ENCODE data around the gene SMC4. TPM values are rescaled to one million over a fixed set of nuclear protein-coding genes. Genes with fewer than 3 reads are reported as not detected.

Gene SMC4
- total and polyA plus RNA-seq, 3 donors from 2014 or later, result 19.5 to 124 (median 111) TPM

- Histone ChIP-seq H3K4me3 (no peak overlapping the region), H3K36me3 (ENCODE audit: low read depth, missing control alignments) (no peaks in the 10 kb centered on the region), H3K27ac (no peak overlapping the region), H3K27me3 (no peaks in the 10 kb centered on the region), H3K4me1 (no peaks in the 10 kb centered on the region), H3K9me3 (no peaks in the 10 kb centered on the region)
- 67 to 85% methylated on average over 5 of the region's 5 CpGs for WGBS, 2 donors
- no peak for TF ChIP-seq POLR2A (IDR thresholded peaks at IDR 0.05)
- TF ChIP-seq, protein P1, sequence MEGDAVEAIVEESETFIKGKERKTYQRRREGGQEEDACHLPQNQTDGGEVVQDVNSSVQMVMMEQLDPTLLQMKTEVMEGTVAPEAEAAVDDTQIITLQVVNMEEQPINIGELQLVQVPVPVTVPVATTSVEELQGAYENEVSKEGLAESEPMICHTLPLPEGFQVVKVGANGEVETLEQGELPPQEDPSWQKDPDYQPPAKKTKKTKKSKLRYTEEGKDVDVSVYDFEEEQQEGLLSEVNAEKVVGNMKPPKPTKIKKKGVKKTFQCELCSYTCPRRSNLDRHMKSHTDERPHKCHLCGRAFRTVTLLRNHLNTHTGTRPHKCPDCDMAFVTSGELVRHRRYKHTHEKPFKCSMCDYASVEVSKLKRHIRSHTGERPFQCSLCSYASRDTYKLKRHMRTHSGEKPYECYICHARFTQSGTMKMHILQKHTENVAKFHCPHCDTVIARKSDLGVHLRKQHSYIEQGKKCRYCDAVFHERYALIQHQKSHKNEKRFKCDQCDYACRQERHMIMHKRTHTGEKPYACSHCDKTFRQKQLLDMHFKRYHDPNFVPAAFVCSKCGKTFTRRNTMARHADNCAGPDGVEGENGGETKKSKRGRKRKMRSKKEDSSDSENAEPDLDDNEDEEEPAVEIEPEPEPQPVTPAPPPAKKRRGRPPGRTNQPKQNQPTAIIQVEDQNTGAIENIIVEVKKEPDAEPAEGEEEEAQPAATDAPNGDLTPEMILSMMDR (IDR thresholded peaks at IDR 0.05), result no peak
- no peak for DNase-seq
- intact Hi-C loops (cut with DNase I; ENCODE audit: low total_unique reads), result no loop called here
Observed at GRCh38 chr3:160437083-160437455, 37.6 kb downstream of the SMC4 start.

DNA sequence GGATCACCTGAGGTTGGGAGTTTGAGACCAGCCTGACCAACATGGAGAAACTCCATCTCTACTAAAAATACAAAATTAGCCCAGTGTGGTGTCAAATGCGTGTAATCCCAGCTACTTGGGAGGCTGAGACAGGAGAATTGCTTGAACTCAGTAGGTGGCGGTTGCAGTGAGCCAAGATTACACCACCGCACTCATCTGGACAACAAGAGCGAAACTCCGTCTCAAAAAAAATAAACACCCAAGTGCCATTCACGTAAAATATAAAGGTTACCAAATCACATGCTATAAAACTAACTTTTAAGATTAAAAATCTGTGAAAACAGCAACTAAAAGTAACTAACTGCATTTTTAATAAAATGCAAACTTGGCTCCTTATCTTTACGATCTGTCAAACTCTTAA is 41.2 kb downstream of the SMC4 start:
- 97% methylated on average over 7 of the region's 7 CpGs for WGBS, 2 donors
- no peaks in the 10 kb centered on the region for H3K9me3 ChIP-seq
- no peaks in the 10 kb centered on the region for H3K4me1 ChIP-seq
- no peak for DNase-seq
- H3K27ac ChIP-seq, result no peak overlapping the region
- H3K4me3 ChIP-seq, result no peak overlapping the region
- no peaks in the 10 kb centered on the region for H3K36me3 ChIP-seq (ENCODE audit: low read depth, missing control alignments)
- no peaks in the 10 kb centered on the region for H3K27me3 ChIP-seq
- TF ChIP-seq, protein P1 (IDR thresholded peaks at IDR 0.05), result no peak
- TF ChIP-seq POLR2A (IDR thresholded peaks at IDR 0.05), result no peak
- intact Hi-C loops (cut with DNase I; ENCODE audit: low total_unique reads), result no loop called here

DNA sequence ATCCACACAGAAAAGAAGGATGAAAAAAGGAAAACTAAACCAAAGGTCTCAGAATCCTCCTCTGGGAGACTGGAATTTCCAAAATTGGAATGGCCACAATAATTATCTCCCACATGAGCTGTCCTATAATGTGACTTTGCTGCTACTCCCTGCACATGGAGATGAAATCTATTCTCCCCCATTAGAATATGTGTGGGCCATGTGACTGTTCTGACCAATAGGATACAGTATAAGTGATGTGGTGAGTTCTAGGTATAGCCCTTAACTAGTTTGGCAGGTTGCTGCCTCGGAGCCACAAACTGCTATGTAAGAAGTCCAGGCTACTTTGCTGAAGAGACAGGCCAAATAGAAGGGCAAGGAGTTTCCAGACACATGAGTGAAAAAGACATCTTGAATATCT is 45.0 kb downstream of the SMC4 start:
- Histone ChIP-seq H3K36me3 (ENCODE audit: low read depth, missing control alignments) (no peaks in the 10 kb centered on the region), H3K4me3 (no peak overlapping the region), H3K27ac (no peak overlapping the region), H3K27me3 (no peaks in the 10 kb centered on the region), H3K4me1 (no peaks in the 10 kb centered on the region), H3K9me3 (no peaks in the 10 kb centered on the region)
- intact Hi-C loops (cut with DNase I; ENCODE audit: low total_unique reads), result no loop called here
- no peak for DNase-seq
- TF ChIP-seq, protein P1 (IDR thresholded peaks at IDR 0.05), result no peak
- TF ChIP-seq POLR2A (IDR thresholded peaks at IDR 0.05), result no peak
- WGBS, 2 donors, result 85 to 90% methylated on average over 1 of the region's 1 CpG

DNA sequence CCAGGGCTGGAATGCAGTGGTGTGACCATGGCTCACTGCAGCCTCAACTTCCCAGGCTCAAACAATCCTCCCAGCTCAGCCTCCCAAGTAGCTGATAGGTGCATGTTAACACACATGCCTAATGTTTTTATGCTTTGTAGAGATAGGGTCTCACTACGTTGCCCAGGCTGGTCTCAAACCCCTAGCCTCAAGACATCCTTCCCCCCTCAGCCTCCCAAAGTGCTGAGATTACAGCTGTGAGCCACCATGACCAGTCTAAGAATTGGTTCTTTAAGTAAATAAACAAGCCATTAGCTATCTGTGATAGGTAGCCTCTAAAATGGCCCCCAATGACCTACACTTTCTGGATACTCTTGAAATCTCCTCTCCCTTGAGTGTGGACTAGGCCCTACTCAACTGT is 46.4 kb downstream of the SMC4 start:
- intact Hi-C loops (cut with DNase I; ENCODE audit: low total_unique reads), result no loop called here
- no peak for DNase-seq
- Histone ChIP-seq H3K4me3 (no peak overlapping the region), H3K36me3 (ENCODE audit: low read depth, missing control alignments) (no peaks in the 10 kb centered on the region), H3K4me1 (peaks cover 5% of the 10 kb centered on the region), H3K27me3 (no peaks in the 10 kb centered on the region), H3K27ac (no peak overlapping the region), H3K9me3 (no peaks in the 10 kb centered on the region)
- TF ChIP-seq, protein P1 (IDR thresholded peaks at IDR 0.05), result no peak
- TF ChIP-seq POLR2A (IDR thresholded peaks at IDR 0.05), result no peak
- WGBS, 2 donors, result 86 to 93% methylated on average over 1 of the region's 1 CpG

DNA sequence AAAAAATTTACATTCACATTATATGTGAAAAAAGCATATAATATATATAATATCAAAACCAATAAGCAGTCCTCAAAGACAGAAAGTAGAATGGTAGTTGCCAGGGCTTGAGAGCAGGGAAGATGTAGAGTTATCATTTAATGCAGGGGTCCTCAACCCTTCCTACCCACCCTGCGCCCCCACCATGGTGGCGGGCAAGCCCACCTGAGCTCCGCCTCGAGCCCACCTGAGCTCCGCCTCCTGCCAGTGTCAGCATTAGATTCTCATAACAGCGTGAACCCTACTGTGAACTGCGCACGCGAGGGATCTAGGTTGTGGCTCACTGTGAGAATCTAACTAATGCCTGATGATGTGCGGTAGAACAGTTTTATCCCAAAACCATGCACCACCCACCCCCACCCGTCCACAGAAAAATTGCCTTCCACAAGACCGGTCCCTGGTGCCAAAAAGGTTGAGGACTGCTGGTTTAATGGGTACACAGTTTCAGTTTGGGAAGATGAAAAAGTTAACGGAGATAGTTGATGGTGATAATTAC is 47.1 kb downstream of the SMC4 start:
- Histone ChIP-seq H3K4me3 (no peak overlapping the region), H3K9me3 (no peaks in the 10 kb centered on the region), H3K4me1 (peaks cover 5% of the 10 kb centered on the region), H3K27ac (no peak overlapping the region), H3K27me3 (no peaks in the 10 kb centered on the region), H3K36me3 (ENCODE audit: low read depth, missing control alignments) (no peaks in the 10 kb centered on the region)
- TF ChIP-seq, protein P1 (IDR thresholded peaks at IDR 0.05), result no peak
- no peak for TF ChIP-seq POLR2A (IDR thresholded peaks at IDR 0.05)
- 94 to 95% methylated on average over 13 of the region's 13 CpGs for WGBS, 2 donors
- intact Hi-C loops (cut with DNase I; ENCODE audit: low total_unique reads), result no loop called here
- no peak for DNase-seq

All from testis (tissue), 3 donors.